ENCODE results near the gene GLRX3.

The GLRX3 gene

DNA sequence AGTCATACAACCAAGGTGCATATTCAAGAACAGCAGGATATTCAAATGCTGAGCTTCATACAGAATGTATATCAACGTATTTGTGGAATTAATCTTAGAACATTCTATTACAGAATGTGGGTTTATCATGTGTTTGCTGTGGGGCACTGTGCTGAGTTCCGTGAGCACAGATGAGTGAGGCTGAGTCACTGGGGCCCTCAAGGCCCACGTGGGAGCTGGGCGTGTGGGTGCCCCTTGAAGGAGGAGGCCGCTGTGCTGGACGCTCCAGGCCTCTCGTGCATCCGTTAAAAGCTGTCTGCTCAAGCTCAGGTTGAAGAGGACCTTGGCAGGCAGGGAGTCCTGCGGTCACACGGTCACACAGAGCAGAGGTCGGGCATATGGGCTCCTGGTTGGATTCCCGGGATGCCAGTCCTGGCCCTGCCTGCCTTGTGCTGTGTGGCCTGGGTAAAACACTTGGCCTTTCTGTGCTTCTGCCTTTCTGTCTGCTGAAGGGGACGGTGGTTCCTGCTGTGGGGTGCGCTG is 70.1 kb downstream of the GLRX3 start:
- DNase-seq (ENCODE audit: low read depth, low spot score) = no peak

DNA sequence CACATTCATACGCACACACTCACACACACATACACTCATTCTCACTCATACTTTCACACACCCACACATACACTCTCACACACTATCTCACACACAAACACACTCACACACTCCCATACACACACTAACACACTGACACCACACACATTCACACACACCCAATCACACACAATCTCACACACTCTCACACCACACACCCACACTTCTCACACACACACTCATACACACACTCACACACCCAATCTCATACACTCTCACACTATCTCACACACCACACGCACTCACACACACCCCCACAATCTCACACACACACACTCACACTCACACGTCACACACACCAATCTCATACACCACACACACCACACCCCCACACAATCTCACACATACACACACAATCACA is 71.0 kb downstream of the GLRX3 start:
- peaks cover 21% of the 10 kb centered on the region for H3K9me3 ChIP-seq (ENCODE audit: control insufficient read depth, insufficient read depth, low read length)
- no peaks in the 10 kb centered on the region for H3K4me1 ChIP-seq (ENCODE audit: control insufficient read depth, insufficient read depth, low read length)
- over 99% methylated on average over 3 of the region's 3 CpGs for WGBS (ENCODE audit: insufficient coverage, insufficient read length)
- H3K4me3 ChIP-seq (ENCODE audit: low read length) = no peak overlapping the region
- no peaks in the 10 kb centered on the region for H3K36me3 ChIP-seq (ENCODE audit: control insufficient read depth, insufficient read depth, low read length)
- H3K27ac ChIP-seq (ENCODE audit: low read length) = no peak overlapping the region
- H3K27me3 ChIP-seq (ENCODE audit: control insufficient read depth, insufficient read depth, low read length) = no peaks in the 10 kb centered on the region
- DNase-seq (ENCODE audit: low read depth, low spot score) = no peak

More for the DNA sequence above, 70.1 kb downstream of the GLRX3 start:
- Histone ChIP-seq H3K4me1 (ENCODE audit: control insufficient read depth, insufficient read depth, low read length) (no peaks in the 10 kb centered on the region), H3K4me3 (ENCODE audit: low read length) (no peak overlapping the region), H3K27me3 (ENCODE audit: control insufficient read depth, insufficient read depth, low read length) (no peaks in the 10 kb centered on the region), H3K27ac (ENCODE audit: low read length) (no peak overlapping the region), H3K9me3 (ENCODE audit: control insufficient read depth, insufficient read depth, low read length) (peaks cover 17% of the 10 kb centered on the region), H3K36me3 (ENCODE audit: control insufficient read depth, insufficient read depth, low read length) (no peaks in the 10 kb centered on the region)
- WGBS (ENCODE audit: insufficient coverage, insufficient read length) = no CpG with 5 or more reads among the region's 14 CpGs

DNA sequence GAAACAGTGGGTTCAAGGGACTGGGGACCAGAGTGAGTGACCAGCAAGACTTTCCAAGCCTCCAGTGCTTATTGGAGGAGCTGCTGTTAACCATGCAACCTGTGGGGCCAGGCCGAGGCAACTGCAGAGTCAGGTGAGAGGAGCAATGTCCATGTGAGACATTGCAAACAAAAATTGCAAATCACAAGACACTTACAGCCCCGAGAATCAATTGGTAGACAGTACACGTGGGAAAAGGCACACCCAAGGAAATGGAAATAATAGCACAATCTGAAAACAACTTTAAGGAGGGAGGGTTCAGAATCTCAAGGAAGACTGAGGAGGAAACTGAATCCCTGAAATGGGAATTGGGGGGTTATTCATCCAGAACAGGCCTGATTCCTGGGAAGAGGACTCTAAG is 72.6 kb downstream of the GLRX3 start:
- no peak for DNase-seq (ENCODE audit: low read depth, low spot score)
- Histone ChIP-seq H3K4me1 (ENCODE audit: control insufficient read depth, insufficient read depth, low read length) (no peaks in the 10 kb centered on the region), H3K36me3 (ENCODE audit: control insufficient read depth, insufficient read depth, low read length) (no peaks in the 10 kb centered on the region), H3K27me3 (ENCODE audit: control insufficient read depth, insufficient read depth, low read length) (no peaks in the 10 kb centered on the region), H3K4me3 (ENCODE audit: low read length) (no peak overlapping the region), H3K9me3 (ENCODE audit: control insufficient read depth, insufficient read depth, low read length) (peaks cover 23% of the 10 kb centered on the region), H3K27ac (ENCODE audit: low read length) (no peak overlapping the region)
- no CpG with 5 or more reads among the region's 3 CpGs for WGBS (ENCODE audit: insufficient coverage, insufficient read length)

DNA sequence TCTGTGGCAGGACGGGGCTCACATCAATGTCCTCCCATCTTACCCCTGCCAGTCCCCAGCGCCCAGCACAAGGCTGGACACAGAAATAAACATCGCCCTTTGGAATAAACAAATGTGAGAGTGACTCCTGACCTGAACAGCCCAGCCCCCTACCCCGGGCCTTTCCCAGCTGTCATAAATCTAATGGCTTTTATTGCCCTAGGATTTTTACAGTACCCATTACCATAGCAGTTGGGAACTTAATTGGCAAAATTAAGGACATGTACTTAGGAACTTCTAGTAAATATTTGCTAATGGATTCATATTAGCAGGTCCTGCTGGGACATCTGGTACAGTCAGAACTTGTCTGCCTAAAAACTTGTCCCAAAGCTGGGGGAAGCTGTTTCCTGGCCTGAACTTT is 76.6 kb downstream of the GLRX3 start:
- DNase-seq (ENCODE audit: low read depth, low spot score) = no peak
- Histone ChIP-seq H3K27ac (ENCODE audit: low read length) (no peak overlapping the region), H3K4me3 (ENCODE audit: low read length) (no peak overlapping the region), H3K9me3 (ENCODE audit: control insufficient read depth, insufficient read depth, low read length) (peaks cover 19% of the 10 kb centered on the region), H3K27me3 (ENCODE audit: control insufficient read depth, insufficient read depth, low read length) (no peaks in the 10 kb centered on the region), H3K36me3 (ENCODE audit: control insufficient read depth, insufficient read depth, low read length) (no peaks in the 10 kb centered on the region), H3K4me1 (ENCODE audit: control insufficient read depth, insufficient read depth, low read length) (no peaks in the 10 kb centered on the region)
- no CpG with 5 or more reads among the region's 4 CpGs for WGBS (ENCODE audit: insufficient coverage, insufficient read length)

DNA sequence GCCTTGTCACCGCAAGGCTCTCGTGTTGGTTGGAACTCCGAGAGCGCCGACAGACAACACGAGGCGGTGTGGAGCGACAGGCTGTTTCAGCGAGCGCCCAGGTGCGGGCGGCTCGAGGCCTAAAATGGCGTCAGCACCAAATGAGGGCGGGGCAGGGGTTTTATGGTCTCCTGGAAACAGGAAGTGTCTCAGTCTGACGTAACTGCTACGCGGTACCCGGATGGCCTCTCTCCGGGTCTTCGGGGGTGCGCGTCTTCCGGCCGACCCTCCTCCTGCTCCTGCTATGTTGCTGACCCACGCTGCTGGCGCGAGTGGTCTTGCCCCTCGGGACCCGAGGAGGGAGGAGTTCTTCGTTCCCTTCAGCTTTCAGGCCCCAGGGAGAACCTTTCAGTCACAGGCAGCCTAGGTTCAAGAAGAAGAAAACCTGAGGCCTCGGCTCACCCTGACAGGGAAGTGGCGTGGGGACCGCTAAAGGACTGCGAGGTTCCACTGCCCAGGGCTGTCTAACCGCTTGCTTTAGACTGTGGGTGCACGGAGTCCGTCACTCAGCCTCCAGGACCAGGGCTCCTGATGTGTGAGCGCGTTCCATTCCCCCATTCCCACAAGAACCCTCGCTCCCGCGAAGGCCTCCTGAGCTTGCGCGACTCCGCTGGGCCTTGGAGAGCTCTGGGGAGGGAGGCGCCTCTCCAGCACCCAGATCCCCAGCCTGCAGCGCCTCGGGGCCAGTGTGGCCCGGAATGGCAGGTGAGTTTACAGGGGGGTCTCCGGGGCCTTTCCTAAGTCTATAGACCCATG is 77.3 kb downstream of the GLRX3 start:
- no peaks in the 10 kb centered on the region for H3K27me3 ChIP-seq (ENCODE audit: control insufficient read depth, insufficient read depth, low read length)
- H3K4me3 ChIP-seq (ENCODE audit: low read length) = no peak overlapping the region
- DNase-seq (ENCODE audit: low read depth, low spot score) = no peak
- no peak overlapping the region for H3K27ac ChIP-seq (ENCODE audit: low read length)
- no peaks in the 10 kb centered on the region for H3K4me1 ChIP-seq (ENCODE audit: control insufficient read depth, insufficient read depth, low read length)
- peaks cover 22% of the 10 kb centered on the region for H3K9me3 ChIP-seq (ENCODE audit: control insufficient read depth, insufficient read depth, low read length)
- H3K36me3 ChIP-seq (ENCODE audit: control insufficient read depth, insufficient read depth, low read length) = no peaks in the 10 kb centered on the region; the same call in 1 of the 2 replicates
- WGBS (ENCODE audit: insufficient coverage, insufficient read length) = no CpG with 5 or more reads among the region's 51 CpGs

DNA sequence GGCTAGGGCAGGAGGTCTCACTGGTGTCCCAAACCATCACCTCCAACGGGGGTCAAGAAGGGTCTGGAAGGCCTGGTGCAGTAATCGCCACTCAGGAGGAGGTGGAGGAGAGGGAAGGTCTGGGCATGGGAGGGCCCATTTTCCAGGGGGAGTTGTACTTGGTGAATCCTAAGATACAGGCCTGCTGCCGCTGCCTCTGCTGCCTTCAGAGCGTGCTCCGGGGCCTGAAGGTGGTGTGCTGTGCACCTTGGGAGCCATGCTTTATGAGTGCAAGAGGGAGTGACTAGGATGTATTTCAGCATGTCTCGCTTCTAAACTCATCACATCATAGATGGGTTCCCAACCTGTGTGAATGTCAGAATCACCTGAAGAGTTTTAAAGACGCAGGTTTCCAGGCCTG is 78.2 kb downstream of the GLRX3 start:
- Histone ChIP-seq H3K36me3 (ENCODE audit: control insufficient read depth, insufficient read depth, low read length) (no peaks in the 10 kb centered on the region; the same call in 1 of the 2 replicates), H3K4me1 (ENCODE audit: control insufficient read depth, insufficient read depth, low read length) (no peaks in the 10 kb centered on the region)
- WGBS (ENCODE audit: insufficient coverage, insufficient read length) = no CpG with 5 or more reads among the region's 7 CpGs

DNA sequence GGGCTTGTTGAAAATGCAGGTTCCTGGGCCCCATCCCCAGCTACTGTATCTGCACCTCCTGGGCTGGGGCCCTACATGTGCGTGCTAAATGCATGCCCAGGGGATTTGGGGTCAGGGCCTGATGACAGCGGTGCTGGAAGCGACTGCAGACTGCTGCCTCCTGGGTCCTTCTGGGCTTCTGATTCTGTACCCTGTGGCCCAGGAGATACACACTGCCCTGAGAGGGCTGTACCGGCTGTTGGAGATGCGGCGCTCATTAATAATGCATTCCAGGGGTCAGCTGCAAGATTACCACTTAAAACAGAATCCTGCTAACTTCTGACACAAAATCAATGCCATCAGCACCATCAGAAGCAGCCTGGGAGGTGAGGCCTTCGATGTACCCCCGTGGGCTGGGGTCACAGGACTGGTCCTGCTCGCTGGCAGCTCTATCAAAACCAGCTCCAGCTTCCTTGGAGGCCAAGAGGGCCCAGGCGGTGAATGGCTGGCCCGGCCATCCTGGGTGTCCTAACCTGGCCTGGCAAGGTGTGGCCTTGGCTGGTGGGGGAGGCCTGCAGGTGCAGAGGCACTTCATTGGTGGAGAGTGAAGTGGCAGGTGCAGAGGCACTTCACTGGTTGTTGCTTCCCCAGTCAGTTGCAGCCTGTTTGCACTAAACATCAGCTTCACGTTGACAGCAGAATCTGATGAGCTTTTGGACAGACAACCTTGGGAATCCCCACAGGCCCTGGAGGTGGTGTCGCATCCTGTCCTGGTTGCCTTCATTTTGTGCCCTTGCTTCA is 79.2 kb downstream of the GLRX3 start:
- DNase-seq (ENCODE audit: low read depth, low spot score) = no peak
- Histone ChIP-seq H3K36me3 (ENCODE audit: control insufficient read depth, insufficient read depth, low read length) (no peaks in the 10 kb centered on the region; the same call in 1 of the 2 replicates), H3K27me3 (ENCODE audit: control insufficient read depth, insufficient read depth, low read length) (no peaks in the 10 kb centered on the region), H3K9me3 (ENCODE audit: control insufficient read depth, insufficient read depth, low read length) (peaks cover 27% of the 10 kb centered on the region), H3K27ac (ENCODE audit: low read length) (no peak overlapping the region), H3K4me3 (ENCODE audit: low read length) (no peak overlapping the region), H3K4me1 (ENCODE audit: control insufficient read depth, insufficient read depth, low read length) (no peaks in the 10 kb centered on the region)
- WGBS (ENCODE audit: insufficient coverage, insufficient read length) = no CpG with 5 or more reads among the region's 13 CpGs

More for the DNA sequence above, 78.2 kb downstream of the GLRX3 start:
- no peak overlapping the region for H3K27ac ChIP-seq (ENCODE audit: low read length)
- no peaks in the 10 kb centered on the region for H3K27me3 ChIP-seq (ENCODE audit: control insufficient read depth, insufficient read depth, low read length)
- no peak overlapping the region for H3K4me3 ChIP-seq (ENCODE audit: low read length)
- DNase-seq (ENCODE audit: low read depth, low spot score) = no peak
- peaks cover 24% of the 10 kb centered on the region for H3K9me3 ChIP-seq (ENCODE audit: control insufficient read depth, insufficient read depth, low read length)

DNA sequence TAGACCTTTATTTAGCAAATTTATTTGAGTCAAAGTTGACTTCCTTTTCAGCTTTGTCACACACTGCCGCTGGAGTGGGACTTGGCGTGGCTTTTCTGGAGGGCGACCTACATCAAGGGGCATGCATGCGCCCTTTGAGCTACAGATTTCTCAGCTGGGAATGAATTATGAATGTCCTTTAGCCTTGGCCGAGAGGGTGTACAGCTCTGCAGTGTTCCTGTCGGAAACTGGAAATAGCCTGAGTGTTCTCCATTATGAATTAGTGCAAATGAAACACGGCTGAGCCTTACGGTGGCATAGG is 79.7 kb downstream of the GLRX3 start:
- Histone ChIP-seq H3K27me3 (ENCODE audit: control insufficient read depth, insufficient read depth, low read length) (no peaks in the 10 kb centered on the region), H3K9me3 (ENCODE audit: control insufficient read depth, insufficient read depth, low read length) (peaks cover 31% of the 10 kb centered on the region), H3K4me3 (ENCODE audit: low read length) (no peak overlapping the region), H3K36me3 (ENCODE audit: control insufficient read depth, insufficient read depth, low read length) (no peaks in the 10 kb centered on the region; the same call in 1 of the 2 replicates), H3K27ac (ENCODE audit: low read length) (no peak overlapping the region), H3K4me1 (ENCODE audit: control insufficient read depth, insufficient read depth, low read length) (no peaks in the 10 kb centered on the region)
- no peak for DNase-seq (ENCODE audit: low read depth, low spot score)
- no CpG with 5 or more reads among the region's 8 CpGs for WGBS (ENCODE audit: insufficient coverage, insufficient read length)

DNA sequence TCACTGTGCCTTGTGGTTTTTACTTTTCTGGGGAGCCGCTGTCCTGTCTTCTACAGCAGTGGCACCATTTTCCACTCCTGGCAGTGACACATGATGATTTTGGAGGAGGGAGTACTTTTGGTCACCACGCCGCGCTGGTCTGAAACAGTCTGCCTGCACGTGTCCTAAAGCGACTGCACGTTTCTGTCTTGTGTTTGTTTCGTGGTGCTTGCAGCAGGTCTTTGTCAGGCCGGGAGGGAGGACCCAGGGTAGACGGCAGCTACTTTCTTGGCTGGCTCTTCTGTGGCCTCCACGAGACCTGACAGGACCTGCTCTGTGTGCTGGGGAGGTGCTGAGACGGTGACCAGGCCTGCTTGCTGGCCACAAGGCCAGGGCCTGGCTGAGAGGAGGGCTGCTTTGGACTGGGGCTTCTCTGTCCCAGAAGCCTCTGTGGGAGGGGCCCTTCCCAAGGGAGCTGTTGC is 82.0 kb downstream of the GLRX3 start:
- peaks cover 29% of the 10 kb centered on the region for H3K9me3 ChIP-seq (ENCODE audit: control insufficient read depth, insufficient read depth, low read length)
- H3K27ac ChIP-seq (ENCODE audit: low read length) = no peak overlapping the region
- no peaks in the 10 kb centered on the region for H3K4me1 ChIP-seq (ENCODE audit: control insufficient read depth, insufficient read depth, low read length)
- H3K4me3 ChIP-seq (ENCODE audit: low read length) = no peak overlapping the region
- no CpG with 5 or more reads among the region's 12 CpGs for WGBS (ENCODE audit: insufficient coverage, insufficient read length)
- H3K36me3 ChIP-seq (ENCODE audit: control insufficient read depth, insufficient read depth, low read length) = no peaks in the 10 kb centered on the region; the same call in 1 of the 2 replicates
- no peak for DNase-seq (ENCODE audit: low read depth, low spot score)
- H3K27me3 ChIP-seq (ENCODE audit: control insufficient read depth, insufficient read depth, low read length) = no peaks in the 10 kb centered on the region

DNA sequence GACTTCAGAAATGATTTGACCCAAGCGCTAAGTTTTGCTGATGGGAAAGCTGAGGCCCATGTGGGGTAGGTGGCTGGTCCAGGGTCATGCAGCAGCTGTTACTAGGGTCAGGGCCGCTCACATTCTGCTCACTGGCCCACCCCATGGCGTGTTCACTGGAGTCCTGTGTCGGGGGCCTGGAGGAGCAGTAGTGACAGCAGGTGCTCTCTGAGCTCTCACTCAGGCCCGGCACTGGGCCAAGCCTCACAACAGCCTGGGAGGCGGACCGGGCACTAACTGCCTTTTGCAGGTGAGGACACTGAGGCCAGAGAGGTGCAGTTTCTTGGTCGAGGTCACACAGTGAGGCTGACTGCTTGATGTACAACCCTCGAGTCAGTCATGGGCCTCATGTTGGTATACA is 82.7 kb downstream of the GLRX3 start:
- Histone ChIP-seq H3K27ac (ENCODE audit: low read length) (no peak overlapping the region), H3K4me3 (ENCODE audit: low read length) (no peak overlapping the region), H3K9me3 (ENCODE audit: control insufficient read depth, insufficient read depth, low read length) (peaks cover 27% of the 10 kb centered on the region), H3K36me3 (ENCODE audit: control insufficient read depth, insufficient read depth, low read length) (no peaks in the 10 kb centered on the region; the same call in 1 of the 2 replicates), H3K27me3 (ENCODE audit: control insufficient read depth, insufficient read depth, low read length) (no peaks in the 10 kb centered on the region), H3K4me1 (ENCODE audit: control insufficient read depth, insufficient read depth, low read length) (no peaks in the 10 kb centered on the region)
- no peak for DNase-seq (ENCODE audit: low read depth, low spot score)
- no CpG with 5 or more reads among the region's 9 CpGs for WGBS (ENCODE audit: insufficient coverage, insufficient read length)

Data from iPS DF 6.9 (cell line).